GM12875 (cell line): ENCODE measurements around the gene CKLF.
"Not testable (repeated sequence)": the region's sequence is repeated elsewhere in the genome, so short reads cannot be mapped to it uniquely, and the experiment has no call there.

Experiments used
- H3K4me3 ChIP-seq: one replicate; pipeline ENCODE4 v1.5.1; 2011; ENCODE audit warnings: low read depth, low read length, control low read depth
- CTCF ChIP-seq: IDR thresholded peaks from 2 replicates; pipeline ENCODE4 v1.5.1; 2011; ENCODE audit warnings: low read depth, mild to moderate bottlenecking, control low read depth, inconsistent platforms, low read length, moderate library complexity, borderline replicate concordance; ENCODE audit not compliant: insufficient read depth

CKLF gene

GRCh38 chr16:66509576-66509975, 42.8 kb upstream of the CKLF start:
- no peak for TF ChIP-seq CTCF
- no peak overlapping the region for H3K4me3 ChIP-seq

GRCh38 chr16:66510298-66510697, 42.1 kb upstream of the CKLF start:
- no peak for TF ChIP-seq CTCF

GRCh38 chr16:66510711-66511601, 41.4 kb upstream of the CKLF start:
- no peak overlapping the region for H3K4me3 ChIP-seq

More at GRCh38 chr16:66510298-66510697, 42.1 kb upstream of the CKLF start:
- H3K4me3 ChIP-seq = no peak overlapping the region

GRCh38 chr16:66511602-66512271, 40.6 kb upstream of the CKLF start:
- TF ChIP-seq CTCF = no peak

More at GRCh38 chr16:66510711-66511601, 41.4 kb upstream of the CKLF start:
- TF ChIP-seq CTCF = no peak

GRCh38 chr16:66512272-66513110, 39.9 kb upstream of the CKLF start:
- TF ChIP-seq CTCF = no peak
- H3K4me3 ChIP-seq = no peak overlapping the region

More at GRCh38 chr16:66511602-66512271, 40.6 kb upstream of the CKLF start:
- no peak overlapping the region for H3K4me3 ChIP-seq

GRCh38 chr16:66513111-66513723, 39.2 kb upstream of the CKLF start:
- H3K4me3 ChIP-seq = no peak overlapping the region
- TF ChIP-seq CTCF = no peak

GRCh38 chr16:66514391-66514790, 38.0 kb upstream of the CKLF start:
- H3K4me3 ChIP-seq = not testable (repeated sequence)

GRCh38 chr16:66514980-66515595, 37.3 kb upstream of the CKLF start:
- not testable (repeated sequence) for H3K4me3 ChIP-seq
